GM10847 (cell line): ENCODE data around the gene RARA.

Experiments used
- POLR2A ChIP-seq: IDR thresholded peaks from 2 replicates; pipeline ENCODE4 v1.6.1; 2011; ENCODE audit not compliant: insufficient read length; ENCODE audit errors: extremely low read depth

The RARA gene

DNA sequence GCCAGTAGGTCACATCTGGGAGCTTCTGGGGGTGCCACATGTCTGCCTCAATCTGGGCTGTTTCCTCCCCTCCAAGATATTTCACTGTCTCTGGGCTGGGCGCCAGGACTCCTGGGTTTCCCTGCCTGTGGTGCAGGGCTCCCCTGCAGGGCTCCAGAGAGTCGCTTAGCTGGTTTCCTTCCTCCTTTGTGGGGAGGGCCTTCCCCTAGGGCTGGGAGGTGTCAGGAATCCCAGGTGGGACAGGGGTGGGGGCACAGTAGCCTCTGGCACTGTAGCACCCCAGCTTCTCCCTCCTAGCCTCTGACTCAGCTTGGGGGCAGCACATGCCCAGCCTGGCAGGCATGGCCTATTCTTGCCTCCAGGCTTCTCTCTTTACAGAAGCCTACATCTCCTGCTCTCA is 2.6 kb downstream of the RARA start:
- no peak for TF ChIP-seq POLR2A

DNA sequence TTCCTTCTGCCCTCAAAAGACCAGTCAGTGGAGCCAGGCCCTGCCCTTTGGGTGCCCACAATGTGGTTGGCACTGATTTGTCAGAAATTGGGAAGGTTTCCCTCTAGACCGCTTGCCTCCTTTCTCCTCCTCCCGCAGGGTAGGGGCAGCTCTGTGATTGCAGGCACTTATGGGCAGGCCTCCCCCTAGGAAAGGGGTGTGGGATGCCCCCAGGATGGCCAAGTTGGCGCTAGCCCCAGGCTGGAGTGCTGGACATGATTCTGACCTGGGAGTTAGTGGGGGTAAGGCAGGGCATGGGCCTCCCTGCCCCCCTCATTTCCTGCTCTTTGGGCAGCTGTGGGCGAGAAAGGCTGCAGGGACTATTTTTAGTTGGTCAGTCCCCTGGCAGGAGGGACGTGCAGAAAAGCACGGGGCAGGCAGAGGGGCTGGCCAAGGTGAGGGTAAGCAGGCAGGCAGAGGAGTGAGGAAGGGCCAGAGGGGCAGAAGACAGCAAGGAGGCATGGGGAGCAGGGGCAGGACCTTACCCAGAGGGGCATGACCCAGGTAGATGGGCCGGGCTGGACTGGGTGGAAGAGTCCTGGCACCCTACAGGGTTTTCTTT is 3.3 kb downstream of the RARA start:
- no peak for TF ChIP-seq POLR2A

DNA sequence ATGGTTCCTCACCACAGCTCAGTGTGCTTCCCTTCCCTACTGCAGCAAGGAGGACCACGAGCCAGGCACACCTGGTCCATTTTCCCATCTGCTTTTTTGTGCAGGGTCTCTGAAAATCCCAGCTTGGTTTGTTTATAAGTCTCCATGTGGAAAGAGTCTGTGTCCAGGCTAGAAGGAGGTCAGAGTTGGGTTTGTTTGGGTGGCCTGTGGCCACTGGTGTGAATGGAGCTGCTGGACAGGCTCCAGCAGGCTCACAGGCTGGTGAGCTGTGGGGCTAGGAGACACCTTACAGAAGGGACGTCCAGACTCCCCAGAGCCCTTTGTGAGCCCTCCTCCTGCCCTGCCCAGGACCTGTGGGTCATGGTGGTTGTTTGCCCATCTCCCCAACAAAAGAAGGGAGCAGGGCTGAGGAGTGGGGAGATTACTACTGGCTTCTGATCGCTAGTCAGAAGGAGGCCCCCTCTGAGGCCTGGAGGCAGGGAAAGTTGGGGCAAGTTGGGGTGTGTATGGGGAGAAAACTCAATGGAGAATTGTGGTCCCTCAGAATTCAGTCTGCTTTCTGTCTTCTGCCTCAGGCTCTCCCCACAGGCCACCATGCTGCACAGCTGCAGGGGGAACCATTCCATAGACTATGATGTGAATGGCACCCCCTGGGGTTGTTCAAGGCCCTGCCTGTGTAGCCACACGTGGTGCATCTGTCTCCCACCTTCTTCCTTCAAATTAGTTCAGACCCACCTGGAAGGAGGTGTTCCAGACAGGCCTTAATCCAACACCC is 4.1 kb downstream of the RARA start:
- no peak for TF ChIP-seq POLR2A

DNA sequence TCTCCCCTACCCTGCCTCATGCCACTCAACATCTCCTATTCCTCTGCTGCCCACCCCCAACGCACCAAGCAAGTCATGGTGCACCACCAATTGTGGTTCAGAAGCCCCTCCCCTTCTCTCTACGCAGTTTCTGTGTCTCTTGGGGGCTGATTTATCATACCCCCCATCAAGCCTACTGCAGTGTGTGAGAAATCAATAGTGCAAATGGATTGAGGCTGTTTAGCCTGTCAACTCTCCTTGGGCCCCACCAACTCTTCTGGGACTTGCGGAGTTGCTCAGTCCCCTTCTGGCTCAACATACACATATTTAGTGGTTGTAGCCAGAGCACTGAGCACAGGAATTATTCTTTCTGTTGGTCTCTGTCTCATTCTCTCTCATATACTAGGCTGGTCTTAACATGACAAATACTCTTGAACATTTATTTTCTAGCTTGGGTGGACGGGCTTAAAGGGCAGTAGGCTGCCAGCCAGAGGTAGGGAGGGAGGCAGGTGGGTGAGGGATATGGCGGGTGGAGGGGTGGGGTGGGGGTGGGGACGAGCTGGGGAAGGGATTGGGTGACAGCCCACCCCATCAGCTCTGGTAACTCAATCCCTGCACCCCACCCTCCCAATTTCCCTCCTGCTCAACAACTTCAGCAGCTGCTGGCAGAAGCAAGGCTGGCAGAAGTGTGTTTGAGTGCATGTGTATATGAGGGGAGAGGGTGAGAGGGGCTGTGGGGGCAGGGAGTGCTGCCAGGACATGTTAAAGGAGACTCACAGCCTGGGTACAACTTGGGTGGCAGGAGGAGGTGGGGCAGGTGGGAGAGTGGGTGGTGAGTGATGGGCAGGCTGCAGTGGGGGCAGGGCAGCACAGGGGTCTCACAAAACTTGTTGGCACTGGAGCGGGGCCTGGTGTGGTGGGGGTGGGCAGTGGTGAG is 4.9 kb downstream of the RARA start:
- TF ChIP-seq POLR2A = no peak

DNA sequence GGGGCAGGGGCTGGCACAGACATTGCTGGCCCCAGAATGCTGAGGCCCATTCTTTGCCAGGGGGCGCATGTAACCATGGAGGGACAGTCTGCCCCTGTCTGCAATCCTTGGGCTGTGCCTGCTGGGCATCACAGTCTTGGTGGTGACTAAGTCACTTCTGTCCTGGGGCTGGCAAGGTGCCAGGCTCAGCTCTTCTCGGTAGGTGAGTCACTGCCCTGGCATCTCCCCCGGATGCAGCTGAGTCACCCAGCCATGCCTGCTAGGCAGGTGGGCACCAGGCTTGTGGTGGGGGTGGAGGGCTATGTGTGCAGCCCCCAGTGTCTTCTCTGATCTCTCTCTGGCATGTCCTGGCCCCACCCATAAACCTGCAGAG is 5.6 kb downstream of the RARA start:
- TF ChIP-seq POLR2A = no peak

DNA sequence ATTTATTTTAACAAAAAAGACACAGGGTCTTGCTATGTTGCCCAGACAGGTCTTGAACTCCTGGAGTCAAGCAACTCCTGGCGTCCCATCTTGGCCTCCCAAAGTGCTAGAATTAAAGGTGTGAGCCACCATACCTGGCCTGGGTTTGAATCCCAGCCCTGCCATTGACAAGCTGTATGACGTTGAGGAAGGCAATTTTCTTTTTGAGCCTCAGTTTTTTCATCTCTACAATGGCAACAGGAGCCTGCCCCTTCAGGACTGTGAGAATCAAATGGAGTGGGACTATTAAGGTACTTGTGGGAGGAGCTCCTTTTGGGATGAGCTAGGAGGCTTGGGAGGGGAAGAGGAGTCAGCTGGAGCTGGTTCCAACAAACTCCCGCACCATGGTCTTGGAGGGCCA is 6.2 kb downstream of the RARA start:
- TF ChIP-seq POLR2A = no peak

DNA sequence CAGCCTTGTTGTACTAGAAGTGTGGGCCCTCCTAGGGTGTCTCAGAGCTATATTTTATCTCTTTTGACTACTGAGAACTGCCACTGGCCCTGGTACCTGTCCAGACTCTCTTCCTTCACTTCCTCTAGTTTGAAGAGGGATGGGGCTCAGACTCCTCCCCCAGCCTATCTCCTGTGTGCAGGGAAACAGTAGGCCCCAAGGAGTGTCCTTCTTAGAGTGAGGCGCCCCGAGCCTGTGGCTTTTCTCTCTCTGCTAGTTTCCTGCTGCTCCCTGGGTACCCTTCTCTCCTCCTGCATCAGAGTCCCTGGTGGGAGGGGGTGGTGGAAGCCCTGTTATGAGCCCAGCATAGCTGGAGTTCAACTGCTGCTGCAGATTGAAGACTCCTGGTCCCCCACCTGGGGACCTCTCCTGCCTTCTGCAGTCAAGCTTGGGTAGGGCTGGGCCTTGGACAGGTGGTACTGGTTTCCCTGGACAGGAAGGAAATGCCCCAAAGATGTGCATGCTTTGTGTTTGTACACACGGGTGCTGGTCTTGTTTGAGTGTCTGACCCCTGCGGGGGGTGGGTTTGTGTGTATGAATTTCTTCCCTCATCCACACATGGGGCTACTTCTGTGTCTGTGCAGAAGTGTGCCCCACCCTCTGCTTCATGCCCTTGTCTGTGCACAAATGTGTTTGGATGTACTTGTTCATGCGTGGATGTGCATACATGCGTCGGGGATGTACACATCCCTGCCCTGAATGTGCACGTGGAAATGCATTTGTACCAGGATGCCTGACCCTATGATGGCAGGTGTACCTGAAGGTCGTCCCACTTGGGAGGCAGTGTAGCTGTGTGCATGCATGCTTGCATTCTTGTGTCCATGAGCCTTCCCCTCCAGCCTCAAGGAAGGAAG is 6.9 kb downstream of the RARA start:
- no peak for TF ChIP-seq POLR2A

DNA sequence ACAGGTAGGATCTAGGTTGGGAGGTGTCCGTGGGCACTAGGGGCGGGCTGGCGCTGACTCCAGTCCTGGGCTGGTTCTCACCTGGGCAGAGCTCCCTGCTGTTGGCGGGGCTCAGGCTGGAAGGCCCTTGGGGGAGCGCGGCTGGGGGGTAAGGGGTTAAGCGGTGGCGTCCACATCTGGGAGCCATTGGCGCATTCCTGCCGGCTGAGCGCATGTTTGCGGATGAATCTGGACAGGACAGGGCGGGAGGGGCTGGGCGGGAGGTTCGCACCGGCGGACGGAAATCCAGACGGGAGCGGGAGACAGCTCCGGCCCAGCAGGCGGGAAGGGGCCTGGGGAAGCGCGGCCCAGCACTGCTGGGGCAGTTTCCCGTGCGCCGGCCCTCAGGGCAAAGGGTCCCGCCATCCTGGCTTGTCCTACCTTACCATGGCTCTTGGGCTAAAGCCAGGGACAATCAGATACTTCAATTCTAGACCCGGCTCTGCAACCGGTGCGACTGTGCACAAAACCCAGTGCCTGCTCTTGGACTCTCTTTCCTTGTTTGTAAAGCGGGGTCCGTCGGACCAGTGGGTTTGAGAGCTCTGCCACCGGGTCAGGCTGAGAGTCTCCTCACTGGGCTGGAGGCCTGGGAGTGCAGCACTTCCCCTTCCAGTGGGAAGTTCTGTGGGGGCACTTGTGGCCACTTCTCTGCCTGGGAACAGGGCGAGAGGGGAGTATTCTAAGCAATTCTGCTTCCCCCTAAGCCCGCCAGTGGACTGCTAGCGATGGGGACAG is 7.8 kb downstream of the RARA start:
- TF ChIP-seq POLR2A = no peak

DNA sequence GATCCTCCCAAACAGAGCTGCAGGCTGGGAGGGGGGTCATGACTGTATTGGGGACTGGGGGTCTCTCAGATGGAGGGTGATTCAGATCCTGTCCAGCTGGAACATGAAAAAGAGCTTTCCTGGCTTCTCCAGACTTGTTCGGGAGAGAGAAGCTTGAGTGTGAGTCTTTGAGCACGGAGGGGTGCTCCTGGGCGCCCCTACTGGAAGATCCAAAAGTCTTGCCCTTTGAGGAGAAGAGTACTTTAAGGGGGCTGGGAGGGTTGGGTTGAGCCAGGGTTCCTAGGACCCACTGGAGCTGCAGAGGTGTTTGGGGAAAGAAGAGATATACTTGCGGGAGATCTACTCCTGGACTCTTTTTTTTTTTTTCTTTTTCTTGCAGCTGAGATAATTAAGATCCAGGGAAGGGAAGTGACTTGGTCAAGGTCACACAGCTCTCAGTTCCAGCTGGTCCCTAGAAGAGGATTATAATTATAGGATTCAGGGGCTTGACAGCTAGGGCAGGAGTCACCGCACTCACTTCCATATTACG is 8.4 kb downstream of the RARA start:
- no peak for TF ChIP-seq POLR2A

DNA sequence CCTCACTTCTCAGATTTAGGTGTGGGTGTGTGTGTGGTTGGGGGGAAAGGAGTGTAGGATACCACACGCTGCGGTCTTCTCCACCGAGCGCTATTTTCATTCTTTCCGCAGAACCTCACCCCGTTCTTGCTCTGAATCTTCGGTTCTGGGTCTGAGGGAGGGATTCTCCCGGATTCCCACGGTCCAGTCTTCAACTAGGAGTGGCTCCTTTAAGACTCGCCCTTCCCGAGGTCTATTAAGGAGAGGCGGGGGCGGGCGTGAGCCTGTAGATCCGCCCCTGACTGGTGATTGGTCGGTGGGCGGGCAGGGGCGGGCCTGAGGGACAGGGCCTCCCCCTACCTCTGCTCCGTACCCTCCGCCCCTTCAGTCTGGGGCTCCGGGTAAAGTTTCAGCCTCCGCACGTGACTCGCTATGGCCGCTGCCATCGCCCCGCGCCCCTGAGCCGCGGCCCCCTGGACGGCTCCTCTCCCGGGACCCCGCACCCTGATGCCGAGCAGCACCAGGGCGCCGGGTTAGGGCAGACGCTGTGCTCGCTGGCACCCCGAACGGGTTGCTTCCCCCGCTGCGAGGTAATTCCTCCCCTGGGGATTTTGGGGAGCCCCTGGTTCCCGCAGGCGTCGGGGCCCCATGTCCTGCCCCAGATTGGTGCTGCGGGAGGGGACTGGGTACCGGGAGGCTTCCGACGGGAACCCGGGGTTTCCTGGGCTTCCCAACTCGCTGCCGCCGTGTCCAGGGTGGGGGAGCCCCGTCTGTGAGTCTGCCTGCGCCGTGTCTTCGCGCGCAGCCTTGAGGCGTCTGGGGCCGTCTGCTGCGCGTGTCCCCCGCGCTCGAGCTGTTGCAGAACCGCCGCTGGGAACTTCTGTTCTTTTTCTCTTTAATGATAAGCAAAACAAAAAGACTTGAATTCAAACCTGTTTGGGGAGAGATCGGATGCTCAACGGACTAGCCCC is 9.2 kb downstream of the RARA start:
- TF ChIP-seq POLR2A = peak; percentile 54

DNA sequence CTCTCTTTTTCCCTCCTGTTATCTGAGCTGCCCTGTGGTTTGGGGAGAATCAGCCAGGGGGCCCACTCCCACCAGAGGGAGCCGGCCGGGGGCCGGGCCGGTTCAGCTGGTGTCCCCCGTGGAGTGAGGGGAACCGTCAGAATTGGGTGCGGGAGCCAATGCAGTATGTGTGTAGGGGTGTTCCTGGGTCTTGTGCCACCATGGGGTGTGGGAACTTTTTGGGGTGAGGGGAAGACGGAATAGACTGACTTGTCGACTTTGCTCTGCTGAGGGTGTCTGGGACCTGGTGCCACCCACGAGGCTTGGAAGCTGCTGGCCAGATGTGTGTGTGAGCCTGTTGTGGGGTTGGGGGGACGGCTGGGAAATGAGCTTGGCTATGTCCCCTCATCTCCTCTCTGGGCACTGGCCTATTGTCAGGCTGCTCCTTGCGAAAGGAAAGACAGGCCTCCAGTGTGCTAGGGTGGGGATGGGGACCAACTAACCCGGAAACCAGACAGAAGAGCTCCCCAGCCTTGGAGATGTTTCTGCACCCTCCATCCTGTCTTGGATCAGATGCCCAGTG is 9.9 kb downstream of the RARA start:
- TF ChIP-seq POLR2A = no peak

DNA sequence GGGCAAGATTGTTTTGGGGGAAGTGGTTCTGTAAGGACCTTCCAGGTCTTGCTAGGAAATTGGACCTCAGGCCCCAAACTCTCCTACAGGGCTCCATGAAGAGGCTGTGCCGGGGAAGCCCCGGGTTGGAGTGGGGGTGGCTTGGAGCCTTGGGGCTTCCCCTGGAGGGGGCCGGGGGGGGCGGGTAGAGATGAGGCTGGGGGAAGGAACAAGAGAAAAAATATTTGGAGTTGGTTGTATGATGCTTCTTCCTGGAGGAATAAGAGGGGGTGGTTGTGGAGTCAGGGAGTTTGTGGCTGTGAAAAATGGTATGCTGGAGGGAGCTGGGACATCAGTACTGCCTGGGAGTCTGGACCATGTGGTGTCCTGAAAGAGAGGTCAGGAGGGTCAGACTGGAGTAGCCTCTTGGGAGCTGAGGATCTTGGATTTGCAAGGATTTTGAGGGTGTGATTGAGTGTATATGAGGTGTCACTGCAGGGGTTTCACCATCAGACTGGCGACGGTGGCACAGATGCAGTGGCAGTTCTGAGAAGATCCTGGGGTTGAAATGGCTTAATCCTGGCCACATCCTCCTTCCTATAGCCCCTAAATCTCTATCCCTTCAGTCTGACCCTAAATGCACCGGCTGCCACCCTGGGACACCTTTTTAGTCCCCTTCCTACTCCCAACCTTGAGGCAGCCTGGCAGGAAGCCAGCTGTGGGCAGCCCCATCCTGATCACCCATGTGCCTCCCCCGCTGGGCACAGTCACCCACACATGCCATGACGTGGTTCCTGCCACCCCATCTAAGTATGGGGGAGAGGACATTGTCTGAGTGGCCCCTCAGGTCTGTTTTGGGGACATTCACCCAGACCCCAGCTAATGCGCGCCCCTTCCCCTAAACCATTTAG is 10.9 kb downstream of the RARA start:
- no peak for TF ChIP-seq POLR2A
